GM23338 (cell line): ENCODE measurements around the gene KRT3. TPM values are rescaled to one million over a fixed set of nuclear protein-coding genes. Genes with fewer than 3 reads are reported as not detected.

Experiments used
- ATAC-seq: fragments of 200-7000 bp; cut with Tn5 transposase; 3 replicates; pipeline ENCODE4 v1.9.1; 2020
- DNase-seq: peaks from one replicate; pipeline ENCODE4 v3.0.0-alpha.2; 2015; ENCODE audit warnings: low spot score
- H2AFZ ChIP-seq: fragments of 200-600 bp; sonication (generic); 2 replicates; pipeline ENCODE4 v1.8.0; 2016; ENCODE audit warnings: antibody characterized with exemption, mild to moderate bottlenecking, moderate library complexity
- H3F3A ChIP-seq: fragments of 200-600 bp; sonication (generic); replicated peaks from 2 replicates; pipeline ENCODE4 v1.8.0; 2017; ENCODE audit warnings: antibody characterized with exemption, mixed run types, low read depth
- H3K27ac ChIP-seq: fragments of 200-600 bp; sonication (generic); 2 replicates; pipeline ENCODE4 v1.6.1; 2016; ENCODE audit warnings: low read depth
- H3K27me3 ChIP-seq: fragments of 200-600 bp; sonication (generic); 2 replicates; pipeline ENCODE4 v1.8.0; 2016; ENCODE audit warnings: mild to moderate bottlenecking, mixed run types, moderate library complexity; ENCODE audit not compliant: insufficient read depth
- H3K36me3 ChIP-seq: fragments of 200-600 bp; sonication (generic); 2 replicates; pipeline ENCODE4 v1.8.0; 2016; ENCODE audit warnings: mild to moderate bottlenecking; ENCODE audit not compliant: insufficient read depth
- H3K4me1 ChIP-seq: fragments of 200-600 bp; sonication (generic); 2 replicates; pipeline ENCODE4 v1.8.0; 2016; ENCODE audit warnings: mild to moderate bottlenecking, moderate library complexity; ENCODE audit not compliant: insufficient read depth
- H3K4me2 ChIP-seq: fragments of 200-600 bp; sonication (generic); 2 replicates; pipeline ENCODE4 v1.7.1; 2017; ENCODE audit warnings: mixed run types
- H3K4me3 ChIP-seq: fragments of 200-600 bp; sonication (generic); 2 replicates; pipeline ENCODE4 v1.6.1; 2016; ENCODE audit warnings: mixed run types
- H3K79me2 ChIP-seq: fragments of 200-600 bp; sonication (generic); replicated peaks from 2 replicates; pipeline ENCODE4 v1.8.0; 2017; ENCODE audit warnings: mild to moderate bottlenecking; ENCODE audit not compliant: insufficient read depth
- H3K9me2 ChIP-seq: fragments of 200-600 bp; sonication (generic); 2 replicates; pipeline ENCODE4 v1.8.0; 2017; ENCODE audit not compliant: insufficient read depth
- H4K20me1 ChIP-seq: fragments of 200-600 bp; sonication (generic); replicated peaks from 2 replicates; pipeline ENCODE4 v1.8.0; 2017; ENCODE audit warnings: mild to moderate bottlenecking; ENCODE audit not compliant: insufficient read depth
- H3K27ac Mint-ChIP-seq: 2 replicates; pipeline ENCODE4 v1.8.0; 2020; ENCODE audit warnings: inconsistent platforms, mild to moderate bottlenecking, moderate library complexity, mixed read lengths
- H3K27me3 Mint-ChIP-seq: 3 replicates; pipeline ENCODE4 v1.8.0; 2022; ENCODE audit warnings: low read depth, mild to moderate bottlenecking, moderate library complexity, mixed read lengths, inconsistent platforms; ENCODE audit not compliant: insufficient read depth, poor library complexity
- H3K36me3 Mint-ChIP-seq: 3 replicates; pipeline ENCODE4 v1.8.0; 2021; ENCODE audit warnings: low read depth, mild to moderate bottlenecking, inconsistent platforms, moderate library complexity, mixed read lengths
- H3K4me1 Mint-ChIP-seq: 3 replicates; pipeline ENCODE4 v1.8.0; 2020; ENCODE audit warnings: mild to moderate bottlenecking, inconsistent platforms, mixed read lengths
- H3K4me3 Mint-ChIP-seq: 3 replicates; pipeline ENCODE4 v1.8.0; 2021; ENCODE audit warnings: moderate library complexity, mild to moderate bottlenecking, inconsistent platforms, mixed read lengths
- H3K9me3 Mint-ChIP-seq: 3 replicates; pipeline ENCODE4 v1.8.0; 2020; ENCODE audit warnings: moderate library complexity, mild to moderate bottlenecking, inconsistent platforms, mixed read lengths
- CREB1 ChIP-seq: fragments of 250-450 bp; sonication (Bioruptor Pico); IDR thresholded peaks from 2 replicates; pipeline ENCODE4 v1.5.0; 2020; ENCODE audit warnings: low read depth, mild to moderate bottlenecking, moderate library complexity
- CTCF ChIP-seq, 2 experiments: fragments of 200-600 bp in 1 of 2; sonication (generic) in 1 of 2; conservative IDR thresholded peaks; 2 replicates each; pipeline versions ENCODE4 v1.5.1 to v1.6.1; 2016 to 2017; ENCODE audit warnings: antibody characterized with exemption in 2 of 2, low read depth in 2 of 2, mild to moderate bottlenecking in 2 of 2, moderate library complexity in 1 of 2
- ETS1 ChIP-seq: IDR thresholded peaks from 2 replicates; pipeline ENCODE4 v1.6.1; 2016; ENCODE audit warnings: antibody characterized with exemption
- EZH2 ChIP-seq: fragments of 200-600 bp; sonication (generic); IDR thresholded peaks from one replicate; pipeline ENCODE4 v1.8.0; 2017; ENCODE audit warnings: antibody characterized with exemption, mild to moderate bottlenecking, low read depth; ENCODE audit not compliant: unreplicated experiment
- JUNB ChIP-seq: IDR thresholded peaks from one replicate; pipeline ENCODE4 v1.6.1; 2016; ENCODE audit warnings: antibody characterized with exemption; ENCODE audit not compliant: unreplicated experiment
- NANOG ChIP-seq: IDR thresholded peaks from 2 replicates; pipeline ENCODE4 v1.6.1; 2016; ENCODE audit warnings: antibody characterized with exemption, borderline replicate concordance
- POLR2AphosphoS5 ChIP-seq: IDR thresholded peaks from 2 replicates; pipeline ENCODE4 v1.6.1; 2016; ENCODE audit warnings: antibody characterized with exemption, low read depth
- REST ChIP-seq: IDR thresholded peaks from one replicate; pipeline ENCODE4 v1.6.1; 2018; ENCODE audit warnings: antibody characterized with exemption; ENCODE audit not compliant: unreplicated experiment
- STAT1 ChIP-seq: IDR thresholded peaks from one replicate; pipeline ENCODE4 v1.6.1; 2016; ENCODE audit warnings: antibody characterized with exemption; ENCODE audit not compliant: unreplicated experiment
- ZNF114 ChIP-seq: fragments of 250-450 bp; sonication (Bioruptor Pico); IDR thresholded peaks from 2 replicates; pipeline ENCODE4 v1.5.0; 2020; ENCODE audit warnings: mild to moderate bottlenecking, moderate library complexity
- ZNF331 ChIP-seq: fragments of 250-450 bp; sonication (Bioruptor Pico); IDR thresholded peaks from 2 replicates; pipeline ENCODE4 v1.5.0; 2020; ENCODE audit warnings: low read depth, mild to moderate bottlenecking, moderate library complexity
- ZNF462 ChIP-seq: fragments of 250-450 bp; sonication (Bioruptor Pico); IDR thresholded peaks from 2 replicates; pipeline ENCODE4 v1.5.0; 2020; ENCODE audit warnings: mild to moderate bottlenecking, moderate library complexity
- polyA plus RNA-seq: library from polyadenylated mRNA; unstranded; fragments of >200 nt; fragmentation: Nextera tagmentation; extraction: Ambion mirVana; gene quantifications from 2 replicates; pipeline ENCODE4 v1.2.1, GENCODE V29; 2016
- total RNA-seq: library from RNA; depleted of rRNA; stranded (reverse); fragments of >200 nt; shearing (Covaris generic); gene quantifications from 2 replicates; pipeline ENCODE4 v1.2.3, GENCODE V29; 2014

KRT3 gene
- total and polyA plus RNA-seq, 2 experiments from 2014 or later: not detected

GRCh38 chr12:52752516-52752915 lies 43.4 kb downstream of the KRT3 start:
- TF ChIP-seq EZH2: no peak
- no peak for TF ChIP-seq ZNF462
- TF ChIP-seq JUNB: no peak
- no peak for TF ChIP-seq CREB1 (CRISPR knock-in tag)
- TF ChIP-seq CTCF (conservative IDR thresholded peaks at IDR 0.05; ENCODE audit: low read depth in 2 of 2): no peak
- TF ChIP-seq STAT1: no peak
- no peak for TF ChIP-seq ZNF114
- TF ChIP-seq NANOG: no peak
- no peak for TF ChIP-seq REST
- no peak for TF ChIP-seq POLR2AphosphoS5
- TF ChIP-seq ETS1: no peak
- TF ChIP-seq ZNF331 (CRISPR knock-in tag): no peak
- no peak for ATAC-seq
- Histone ChIP-seq H3K27me3 (no peaks in the 10 kb centered on the region), H3K4me2 (no peak overlapping the region), H4K20me1 (no peaks in the 10 kb centered on the region), H3K9me2 (0 out of 2 replicates have a peak, but pooled peaks cover 6% of the 10 kb centered on the region), H3K4me1 (no peaks in the 10 kb centered on the region), H3K36me3 (no peaks in the 10 kb centered on the region), H3K27ac (no peak overlapping the region), H3K79me2 (no peaks in the 10 kb centered on the region), H3F3A (no peaks in the 10 kb centered on the region), H2AFZ (no peak overlapping the region), H3K4me3 (no peak overlapping the region)
- Mint-ChIP-seq H3K9me3 (no peaks in the 10 kb centered on the region), H3K27ac (no peak overlapping the region), H3K27me3 (no peaks in the 10 kb centered on the region), H3K4me3 (no peak overlapping the region), H3K4me1 (no peaks in the 10 kb centered on the region), H3K36me3 (no peaks in the 10 kb centered on the region)
- no peak for DNase-seq
